DND-41 (cell line): ENCODE data around the gene SLAMF1.

Source experiments
- ATAC-seq: fragments of 200-7000 bp; cut with Tn5 transposase; 3 replicates; pipeline ENCODE4 v1.9.1; 2021; ENCODE audit warnings: low read depth; ENCODE audit not compliant: insufficient read depth
- DNase-seq: peaks from one replicate; pipeline ENCODE4 v3.0.0-alpha.2; 2020
- H2AFZ ChIP-seq: 2 replicates; pipeline ENCODE4 v1.6.0; 2012; ENCODE audit warnings: low read depth, low read length
- H3K27ac ChIP-seq: 2 replicates; pipeline ENCODE4 v1.5.1; 2012; ENCODE audit warnings: low read length, inconsistent platforms
- H3K27me3 ChIP-seq: fragments of 200-600 bp; sonication (generic); 2 replicates; pipeline ENCODE4 v1.6.0; 2012; ENCODE audit warnings: low read length, mild to moderate bottlenecking, inconsistent platforms; ENCODE audit not compliant: insufficient read depth, poor library complexity
- H3K36me3 ChIP-seq: 2 replicates; pipeline ENCODE4 v1.5.1; 2012; ENCODE audit warnings: low read length, inconsistent platforms; ENCODE audit not compliant: insufficient read depth
- H3K4me1 ChIP-seq: 2 replicates; pipeline ENCODE4 v1.5.1; 2012; ENCODE audit warnings: mild to moderate bottlenecking, low read length; ENCODE audit not compliant: insufficient read depth
- H3K4me2 ChIP-seq: 2 replicates; pipeline ENCODE4 v1.6.0; 2012; ENCODE audit warnings: mild to moderate bottlenecking, moderate library complexity, low read length, inconsistent platforms; ENCODE audit not compliant: insufficient read depth
- H3K4me3 ChIP-seq, 2 experiments: fragments of 200-600 bp in 1 of 2; shearing (Covaris generic) in 1 of 2; 2 replicates each; pipeline ENCODE4 v1.5.1; 2012 to 2016; ENCODE audit warnings: inconsistent platforms in 2 of 2, low read length in 2 of 2, mild to moderate bottlenecking in 2 of 2, low read depth in 1 of 2, moderate library complexity in 1 of 2
- H3K79me2 ChIP-seq: 2 replicates; pipeline ENCODE4 v1.6.0; 2012; ENCODE audit warnings: low read length, inconsistent platforms; ENCODE audit not compliant: insufficient read depth
- H3K9ac ChIP-seq: 2 replicates; pipeline ENCODE4 v1.6.0; 2012; ENCODE audit warnings: low read depth, mild to moderate bottlenecking, inconsistent platforms, low read length, moderate library complexity
- H3K9me3 ChIP-seq: 2 replicates; pipeline ENCODE4 v1.5.1; 2012; ENCODE audit warnings: low read length, moderate library complexity, mild to moderate bottlenecking, inconsistent platforms; ENCODE audit not compliant: insufficient read depth, severe bottlenecking
- H4K20me1 ChIP-seq: 2 replicates; pipeline ENCODE4 v1.6.0; 2012; ENCODE audit warnings: low read length; ENCODE audit not compliant: insufficient read depth
- CTCF ChIP-seq: IDR thresholded peaks from 2 replicates; pipeline ENCODE4 v1.5.1; 2012; ENCODE audit warnings: borderline replicate concordance, low read length, moderate library complexity, mild to moderate bottlenecking; ENCODE audit not compliant: poor library complexity, severe bottlenecking; ENCODE audit errors: extremely low read depth
- EZH2 ChIP-seq: IDR thresholded peaks from 3 replicates; pipeline ENCODE4 v1.6.1; 2012; ENCODE audit warnings: borderline replicate concordance, low read depth, mild to moderate bottlenecking, moderate library complexity, low read length, inconsistent platforms; ENCODE audit not compliant: severe bottlenecking

The SLAMF1 gene

GRCh38 chr1:160636076-160636475 lies 10.8 kb downstream of the SLAMF1 start:
- Histone ChIP-seq H3K4me3 (no peak overlapping the region), H3K9ac (no peak overlapping the region), H3K4me1 (peaks cover 69% of the 10 kb centered on the region), H4K20me1 (no peaks in the 10 kb centered on the region), H2AFZ (no peak overlapping the region), H3K27me3 (no peaks in the 10 kb centered on the region), H3K9me3 (no peaks in the 10 kb centered on the region), H3K27ac (peak overlapping the region; percentile 49), H3K79me2 (no peaks in the 10 kb centered on the region), H3K36me3 (no peaks in the 10 kb centered on the region; the same call in 1 of the 2 replicates), H3K4me2 (no peak overlapping the region)
- ATAC-seq (no peak), DNase-seq (no peak)
- TF ChIP-seq EZH2 (no peak), CTCF (no peak)

GRCh38 chr1:160634543-160635491 lies 12.0 kb downstream of the SLAMF1 start:
- Histone ChIP-seq H3K27ac (no peak overlapping the region), H2AFZ (no peak overlapping the region), H3K27me3 (no peaks in the 10 kb centered on the region), H3K36me3 (no peaks in the 10 kb centered on the region; the same call in 1 of the 2 replicates), H3K4me3 (no peak overlapping the region), H3K4me2 (no peak overlapping the region), H3K4me1 (peaks cover 69% of the 10 kb centered on the region), H3K79me2 (no peaks in the 10 kb centered on the region), H3K9ac (no peak overlapping the region), H4K20me1 (no peaks in the 10 kb centered on the region), H3K9me3 (no peaks in the 10 kb centered on the region)
- ATAC-seq (no peak), DNase-seq (no peak)
- TF ChIP-seq EZH2 (no peak), CTCF (no peak)

- TF ChIP-seq EZH2 (no peak), CTCF (no peak)
- Histone ChIP-seq H3K9me3 (no peaks in the 10 kb centered on the region), H3K4me3 (no peak overlapping the region), H2AFZ (no peak overlapping the region), H3K27ac (peak overlapping the region; percentile 32), H3K9ac (no peak overlapping the region), H3K79me2 (no peaks in the 10 kb centered on the region), H3K27me3 (no peaks in the 10 kb centered on the region), H3K4me2 (no peak overlapping the region), H4K20me1 (no peaks in the 10 kb centered on the region), H3K36me3 (no peaks in the 10 kb centered on the region; the same call in 1 of the 2 replicates), H3K4me1 (peaks cover 69% of the 10 kb centered on the region)
- DNase-seq (no peak), ATAC-seq (no peak)
Measured at GRCh38 chr1:160633330-160633903, 13.4 kb downstream of the SLAMF1 start.
